Embryonic facial prominence (tissue), 1 donor: ENCODE measurements around the gene SON.
"Not testable (repeated sequence)": the region's sequence is repeated elsewhere in the genome, so short reads cannot be mapped to it uniquely, and the experiment has no call there.

ENCODE experiments used
- DNase-seq: peaks from one replicate; pipeline ENCODE4 v3.0.0-alpha.2; 2016; ENCODE audit errors: extremely low spot score

Gene SON

DNA sequence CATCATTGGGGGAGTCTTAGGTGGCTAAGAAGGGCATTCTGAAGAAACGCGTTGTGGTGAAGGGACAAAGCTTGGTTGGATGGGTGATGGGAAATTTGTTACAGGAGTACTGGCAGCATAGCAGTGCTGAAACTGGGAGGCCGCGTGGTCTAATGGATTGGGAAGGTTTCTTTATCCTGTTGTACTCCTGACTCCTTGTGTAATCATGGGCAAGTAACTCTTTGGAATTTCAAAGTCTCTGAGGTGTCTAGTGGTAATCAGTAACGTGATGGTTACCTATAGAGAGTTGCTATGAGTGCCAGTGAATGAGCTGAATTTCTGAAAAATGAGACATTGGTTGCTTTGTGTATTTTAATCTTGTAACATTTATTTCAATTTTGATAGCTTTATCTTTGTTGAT is 27.2 kb downstream of the SON start:
- DNase-seq: no peak

DNA sequence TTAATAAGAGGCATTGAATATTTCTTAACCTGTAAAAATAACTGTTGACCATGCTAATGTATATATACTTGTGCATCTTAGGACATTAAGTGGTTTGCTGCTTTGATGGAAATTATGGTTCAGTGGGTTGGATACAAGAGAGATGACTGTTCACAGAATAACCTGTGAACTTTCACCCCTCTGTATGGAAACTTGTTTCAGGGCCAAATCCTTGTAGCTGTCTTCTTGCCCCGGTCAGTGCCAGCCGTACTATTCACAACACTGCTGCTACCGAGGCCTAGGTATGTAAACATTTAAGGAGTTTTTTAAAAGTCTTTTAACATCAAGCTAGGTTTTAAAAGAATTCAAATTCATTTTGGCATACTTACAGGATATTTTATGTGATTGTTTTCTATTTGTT is 29.5 kb downstream of the SON start:
- DNase-seq: no peak

DNA sequence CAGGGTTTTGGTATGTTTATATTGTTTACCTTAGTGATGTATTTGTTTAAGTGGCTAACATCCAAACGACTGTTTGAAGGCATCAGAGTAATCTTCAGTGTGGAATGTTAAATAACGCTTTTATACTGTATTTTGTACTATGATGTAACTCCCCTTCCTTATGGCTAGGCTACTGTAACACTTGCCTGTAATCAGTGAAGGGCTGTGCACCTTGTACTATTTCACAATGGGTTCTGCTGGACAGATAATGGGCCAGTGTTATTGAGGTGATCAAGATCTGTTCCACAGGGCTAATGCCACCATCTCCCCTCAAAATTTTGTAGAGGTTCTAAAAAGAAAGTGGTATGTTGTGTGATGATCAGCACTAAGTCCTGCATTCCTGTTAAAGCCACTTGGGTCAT is 33.9 kb downstream of the SON start:
- DNase-seq: not testable (repeated sequence)

- no peak for DNase-seq
Measured at GRCh38 chr21:33578214-33578613, 35.4 kb downstream of the SON start.

- DNase-seq: no peak
Measured at GRCh38 chr21:33578959-33579542, 36.2 kb downstream of the SON start.

GRCh38 chr21:33584455-33584854 is 41.6 kb downstream of the SON start:
- DNase-seq: no peak

GRCh38 chr21:33586927-33587326 is 44.1 kb downstream of the SON start:
- no peak for DNase-seq

DNA sequence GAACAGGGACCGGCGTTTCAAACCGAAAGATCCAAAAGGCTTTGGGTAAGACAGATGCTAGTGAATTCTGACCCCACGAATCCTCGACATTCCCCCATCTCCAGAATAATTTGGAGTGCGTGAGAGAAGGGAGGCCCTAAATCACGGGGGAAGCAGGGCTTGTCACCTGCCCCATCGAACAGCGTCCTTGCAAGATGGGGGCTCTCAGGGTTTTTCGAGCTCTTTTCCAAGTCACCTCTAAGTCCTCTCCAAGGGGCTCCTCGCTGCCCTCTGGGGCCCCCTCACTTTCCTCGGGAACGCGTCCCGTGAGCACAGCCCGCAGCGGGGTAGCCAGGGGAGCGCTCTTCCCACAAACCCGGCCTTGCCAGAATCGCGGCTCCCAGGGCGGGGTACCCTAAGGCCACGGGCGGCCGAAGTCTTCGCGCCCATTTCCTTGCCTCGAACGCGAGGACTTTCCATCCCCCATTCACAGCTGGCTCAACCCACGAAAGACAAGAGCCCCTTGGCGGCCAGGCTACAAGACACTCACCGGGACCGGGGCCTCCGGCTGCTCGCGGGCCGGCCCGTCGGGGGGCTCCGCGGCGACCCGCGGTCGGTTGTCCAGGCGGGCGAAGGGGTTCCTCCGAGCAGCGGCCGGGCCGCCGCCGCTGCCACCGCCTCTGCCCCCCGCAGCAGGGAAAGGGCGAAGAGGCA is 45.1 kb downstream of the SON start:
- DNase-seq: peak; percentile 8

- DNase-seq: peak; percentile 69
Measured at GRCh38 chr21:33588485-33589335, 45.9 kb downstream of the SON start, which contains the start of gene DONSON. Gene DONSON (minus strand): TSS chr21:33588684. CDS start chr21:33588641, 43 bp downstream.

DNA sequence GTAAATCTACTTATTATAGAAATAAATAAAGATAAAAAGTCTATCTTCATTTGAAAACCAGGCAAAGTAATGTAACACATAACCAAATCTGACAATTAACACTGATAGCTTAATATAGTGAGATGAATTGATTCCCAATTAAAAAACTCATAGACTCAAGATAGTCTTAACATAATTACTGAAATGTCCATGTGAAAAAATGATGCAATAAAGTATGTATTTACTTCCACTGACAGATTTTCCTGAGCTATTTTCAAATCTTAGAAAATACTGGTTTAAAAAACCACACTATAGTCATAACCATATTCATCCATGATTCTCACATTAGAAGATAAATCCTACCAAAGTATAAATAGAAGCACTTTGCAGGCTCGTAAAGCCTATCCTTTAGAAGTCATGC is 55.2 kb downstream of the SON start:
- DNase-seq: no peak

DNA sequence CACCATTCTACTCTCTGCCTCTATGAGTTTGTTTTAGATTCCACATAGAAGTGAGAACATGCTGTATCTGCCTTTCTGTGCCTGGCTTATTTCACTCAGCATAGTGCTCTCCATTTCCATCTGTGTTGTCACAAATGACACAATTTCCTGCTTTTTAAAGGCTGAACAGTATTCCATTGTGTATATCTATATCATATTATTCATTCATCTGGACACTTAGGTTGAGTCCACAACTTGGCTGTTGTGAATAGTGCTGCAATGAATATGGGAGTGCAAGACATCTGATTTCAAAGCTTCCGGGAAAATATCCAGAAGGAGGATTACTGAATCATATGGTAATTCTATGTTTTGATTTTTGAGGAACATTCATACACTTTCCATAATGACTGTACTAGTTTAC is 65.7 kb downstream of the SON start:
- DNase-seq: no peak

DNA sequence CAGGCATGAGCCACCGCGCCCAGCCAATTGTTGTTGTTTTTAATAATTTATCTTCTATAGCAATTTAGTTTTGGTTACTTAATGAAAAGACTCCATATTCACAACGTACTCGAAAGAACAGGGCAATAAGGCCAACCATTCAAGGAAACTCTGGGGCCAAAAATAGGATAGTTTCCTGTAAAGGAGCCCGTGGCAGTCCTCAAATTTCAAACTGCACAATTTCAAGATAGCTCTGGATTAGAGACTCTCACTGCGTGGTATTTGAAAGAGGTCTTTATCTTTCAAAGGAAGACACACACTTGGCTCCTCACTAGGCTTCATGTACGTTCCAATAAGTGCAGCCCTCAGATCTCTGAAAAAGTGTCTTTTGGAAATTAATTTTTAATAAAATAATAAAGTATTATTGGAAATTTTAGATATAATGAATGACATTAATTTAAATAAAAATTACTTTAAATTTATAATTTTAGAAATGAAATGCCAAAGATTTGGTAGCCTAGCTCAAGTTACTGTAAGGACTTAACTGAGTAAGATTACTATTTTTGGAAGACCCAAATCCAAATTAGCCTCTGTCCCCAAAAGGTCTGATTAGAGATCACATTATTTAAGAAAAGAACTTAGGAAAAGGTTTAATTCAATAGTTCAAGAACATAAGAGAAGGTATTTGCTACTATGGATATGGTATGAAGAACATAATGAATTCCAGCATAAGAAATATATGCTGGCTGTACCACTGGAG is 68.3 kb downstream of the SON start:
- no peak for DNase-seq

DNA sequence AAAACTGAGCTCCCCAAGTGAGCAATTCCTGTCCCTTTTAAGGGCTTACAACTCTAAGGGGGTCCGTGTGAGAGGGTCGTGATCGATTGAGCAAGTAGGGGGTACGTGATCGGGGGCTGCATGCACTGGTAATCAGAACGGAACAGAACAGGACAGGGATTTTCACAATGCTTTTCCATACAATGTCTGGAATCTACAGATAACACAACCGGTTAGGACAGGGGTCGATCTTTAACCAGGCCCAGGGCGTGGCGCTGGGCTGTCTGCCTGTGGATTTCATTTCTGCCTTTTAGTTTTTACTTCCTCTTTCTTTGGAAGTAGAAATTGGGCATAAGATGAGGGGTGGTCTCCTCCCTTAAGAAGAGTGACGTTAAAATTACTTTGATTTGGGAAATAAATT is 74.7 kb downstream of the SON start:
- not testable (repeated sequence) for DNase-seq

DNA sequence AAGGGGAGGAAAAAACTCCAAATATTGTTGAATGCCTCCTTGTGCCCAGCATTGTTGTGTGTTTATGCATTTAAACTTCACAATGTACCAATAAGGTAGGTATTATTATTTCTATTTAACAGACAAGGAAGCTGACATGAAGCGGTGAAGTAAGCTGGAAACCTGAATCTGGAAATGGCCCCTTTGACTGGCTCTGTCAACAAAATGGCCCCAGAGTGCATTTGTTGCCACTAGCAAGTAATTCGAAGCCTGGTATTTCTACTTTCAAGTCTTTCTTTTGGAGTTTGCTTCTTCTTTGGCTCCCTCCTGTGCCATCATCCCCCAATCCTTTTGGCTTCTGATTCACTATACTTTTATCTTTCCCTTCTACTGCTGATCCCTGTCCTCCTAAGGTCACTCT is 75.6 kb downstream of the SON start:
- no peak for DNase-seq

DNA sequence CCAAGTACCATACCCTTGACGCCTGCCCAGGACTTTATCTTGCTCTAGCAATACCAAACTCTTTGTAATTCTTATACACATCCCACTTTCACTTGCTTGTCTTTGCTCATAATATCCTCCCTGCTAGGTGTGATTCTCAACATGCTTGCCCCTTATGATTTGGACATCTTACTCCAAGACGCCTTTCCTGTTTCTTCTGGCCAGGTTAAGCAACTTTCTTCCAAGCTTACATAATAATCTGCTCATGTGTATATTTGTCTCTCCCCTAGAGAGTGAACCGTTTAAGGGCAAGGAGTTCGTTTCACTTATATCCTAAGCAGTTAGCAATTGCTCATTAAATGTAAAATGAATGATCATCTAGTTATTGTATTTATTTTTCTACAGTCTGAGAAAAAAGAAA is 76.9 kb downstream of the SON start:
- no peak for DNase-seq

- DNase-seq: no peak
Measured at GRCh38 chr21:33622253-33622652, 79.4 kb downstream of the SON start.

DNA sequence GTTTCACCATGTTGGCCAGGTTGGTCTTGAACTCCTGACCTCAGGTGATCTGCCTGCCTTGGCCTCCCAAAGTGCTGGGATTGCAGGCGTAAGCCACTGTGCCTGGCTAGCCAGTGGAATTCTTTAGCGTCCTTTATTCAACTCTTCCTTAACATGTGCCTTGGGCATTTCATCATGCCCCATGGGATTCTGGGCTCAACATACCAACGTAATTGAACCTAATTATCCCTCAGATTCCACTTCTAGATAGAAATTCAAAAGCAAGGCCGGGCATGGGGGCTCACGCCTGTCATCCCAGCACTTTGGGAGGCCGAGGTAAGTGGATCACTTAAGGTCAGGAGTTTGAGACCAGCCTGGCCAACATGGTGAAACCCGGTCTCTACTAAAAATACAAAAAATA is 83.3 kb downstream of the SON start:
- not testable (repeated sequence) for DNase-seq
